Measurements from ENCODE around the gene USF2.
A peak's percentile ranks its signal among the peaks of the same experiment; 100 is the strongest.
"Not testable (repeated sequence)": the region's sequence is repeated elsewhere in the genome, so short reads cannot be mapped to it uniquely, and the experiment has no call there.

USF2 gene

GRCh38 chr19:35268536-35269437 is at the start of gene USF2:
TSS of gene USF2 (plus strand) at chr19:35268962. CDS start at chr19:35269102, 140 bp downstream.
- peak; percentile 63 to 72 for DNase-seq

- no peak for DNase-seq
Measured at GRCh38 chr19:35219008-35219407, 49.8 kb upstream of the USF2 start.

GRCh38 chr19:35220315-35220921 is 48.3 kb upstream of the USF2 start:
- no peak for DNase-seq

GRCh38 chr19:35220973-35221590 is 47.7 kb upstream of the USF2 start:
- DNase-seq, result not testable (repeated sequence)

- no peak for DNase-seq
Measured at GRCh38 chr19:35222373-35223015, 46.3 kb upstream of the USF2 start.

- no peak for DNase-seq
Measured at GRCh38 chr19:35223084-35223790, 45.5 kb upstream of the USF2 start.

GRCh38 chr19:35223862-35224505 is 44.8 kb upstream of the USF2 start:
- no peak for DNase-seq

- DNase-seq, result peak in 1 of 2 donors; percentile 32
Measured at GRCh38 chr19:35224681-35225571, 43.8 kb upstream of the USF2 start.

GRCh38 chr19:35225951-35226350 is 42.8 kb upstream of the USF2 start:
- DNase-seq, result no peak

- DNase-seq, result no peak
Measured at GRCh38 chr19:35226748-35227147, 42.0 kb upstream of the USF2 start.

- DNase-seq, result no peak
Measured at GRCh38 chr19:35228177-35228930, 40.4 kb upstream of the USF2 start, which contains the start of gene FAM187B. TSS of gene FAM187B (minus strand) at chr19:35228739. CDS start at chr19:35228680, 59 bp downstream.

GRCh38 chr19:35229601-35230000 is 39.2 kb upstream of the USF2 start:
- no peak for DNase-seq

- DNase-seq, result no peak
Measured at GRCh38 chr19:35231956-35232645, 36.7 kb upstream of the USF2 start.

- DNase-seq, result no peak
Measured at GRCh38 chr19:35232912-35233311, 35.9 kb upstream of the USF2 start.

GRCh38 chr19:35236638-35237400 is 31.9 kb upstream of the USF2 start:
- peak; percentile 30 to 53 for DNase-seq

- not testable (repeated sequence) for DNase-seq
Measured at GRCh38 chr19:35239597-35239996, 29.2 kb upstream of the USF2 start.

GRCh38 chr19:35240327-35240726 is 28.4 kb upstream of the USF2 start:
- peak; percentile 37 to 63 for DNase-seq

- no peak for DNase-seq
Measured at GRCh38 chr19:35241417-35241816, 27.3 kb upstream of the USF2 start.
